GM18526 (cell line): ENCODE measurements around the gene PRDM16.

Source experiments
- POLR2A ChIP-seq: IDR thresholded peaks from 3 replicates; pipeline ENCODE4 v1.6.1; 2011; ENCODE audit not compliant: insufficient read length; ENCODE audit errors: extremely low read depth

Gene PRDM16

DNA sequence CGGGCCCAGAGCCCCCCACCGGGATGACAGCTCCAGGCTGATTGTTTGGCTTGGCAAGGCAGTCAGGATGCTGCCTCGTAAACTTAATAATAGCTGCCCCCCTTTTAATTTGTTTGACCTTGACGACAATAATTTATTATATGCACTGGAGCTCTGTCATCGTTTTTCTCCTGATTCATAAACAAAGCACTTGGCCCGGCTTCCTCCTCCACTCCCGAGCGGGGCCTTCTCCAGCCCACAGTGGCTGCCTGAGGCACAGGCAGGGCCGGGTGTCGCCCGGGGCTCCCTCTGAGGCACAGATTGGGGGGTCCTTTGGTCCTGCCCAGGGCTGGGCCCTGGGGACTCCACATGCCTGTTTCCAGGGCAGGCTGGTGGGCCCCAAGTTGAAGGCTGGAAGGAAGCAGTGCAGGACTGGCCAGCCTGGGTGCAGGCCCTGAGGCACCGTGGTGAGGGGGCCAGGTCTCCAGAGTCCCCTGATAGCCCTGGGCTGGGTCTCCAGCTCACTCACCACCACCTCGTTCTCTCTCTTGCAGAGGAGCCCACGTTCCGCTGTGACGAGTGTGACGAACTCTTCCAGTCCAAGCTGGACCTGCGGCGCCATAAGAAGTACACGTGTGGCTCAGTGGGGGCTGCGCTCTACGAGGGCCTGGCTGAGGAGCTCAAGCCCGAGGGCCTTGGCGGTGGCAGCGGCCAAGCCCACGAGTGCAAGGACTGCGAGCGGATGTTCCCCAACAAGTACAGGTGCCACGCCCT lies 333.4 kb downstream of the PRDM16 start:
- TF ChIP-seq POLR2A, result no peak

DNA sequence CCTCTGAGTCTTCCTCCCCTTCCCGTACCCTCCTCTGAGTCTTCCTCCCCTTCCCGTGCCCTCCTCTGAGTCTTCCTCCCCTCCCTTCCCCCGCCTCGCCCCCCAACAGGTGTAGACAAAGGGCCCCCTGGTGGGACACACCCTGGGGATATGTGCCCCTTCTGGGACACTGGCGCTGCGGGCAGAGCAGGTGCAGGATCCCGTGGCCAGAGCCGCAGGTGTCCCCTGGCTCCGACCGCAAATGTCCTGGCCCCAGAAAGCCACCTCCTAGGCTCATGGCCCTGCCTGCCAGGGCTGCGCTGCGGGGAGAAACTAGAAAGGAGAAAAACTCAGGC lies 334.0 kb downstream of the PRDM16 start:
- no peak for TF ChIP-seq POLR2A

DNA sequence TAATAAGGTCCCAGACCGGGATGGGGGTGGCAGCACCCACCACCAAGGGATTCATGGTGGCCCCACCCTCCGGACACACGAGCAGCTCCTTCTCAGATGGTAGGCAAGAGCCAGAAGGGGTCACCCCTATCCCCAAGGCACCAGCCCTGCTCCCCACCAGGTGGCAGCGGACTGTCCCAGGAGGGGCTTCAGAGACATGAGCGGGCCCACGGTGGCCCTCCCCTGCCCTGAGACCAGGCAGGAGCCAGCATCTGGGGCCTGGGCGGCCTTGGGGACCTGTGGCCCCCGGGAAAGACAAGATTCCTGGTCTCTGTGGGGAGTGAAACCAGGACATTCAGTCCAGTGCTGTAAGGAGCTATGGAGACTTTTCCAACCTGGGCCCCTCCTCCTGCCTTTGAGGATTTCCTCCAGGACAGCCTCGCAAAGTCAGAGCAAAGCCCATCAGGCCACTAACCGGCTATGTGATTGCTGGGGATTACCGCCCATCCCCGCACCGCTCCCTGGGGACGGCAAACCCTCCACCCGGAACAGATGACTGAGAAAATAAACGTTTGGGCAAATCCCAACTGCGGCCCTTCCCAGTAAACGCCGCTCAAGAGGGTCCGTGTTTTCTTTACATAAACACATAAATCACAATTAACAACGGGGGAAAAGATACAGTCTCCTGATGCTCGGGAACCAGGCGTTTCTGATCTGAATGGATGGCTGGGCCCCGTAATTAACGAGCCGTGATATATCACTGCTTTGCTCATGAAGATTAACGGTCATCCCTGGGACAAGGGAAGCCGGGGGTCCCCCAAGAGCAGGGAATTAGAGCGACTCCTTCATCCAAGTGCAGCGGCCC lies 334.6 kb downstream of the PRDM16 start:
- no peak for TF ChIP-seq POLR2A

DNA sequence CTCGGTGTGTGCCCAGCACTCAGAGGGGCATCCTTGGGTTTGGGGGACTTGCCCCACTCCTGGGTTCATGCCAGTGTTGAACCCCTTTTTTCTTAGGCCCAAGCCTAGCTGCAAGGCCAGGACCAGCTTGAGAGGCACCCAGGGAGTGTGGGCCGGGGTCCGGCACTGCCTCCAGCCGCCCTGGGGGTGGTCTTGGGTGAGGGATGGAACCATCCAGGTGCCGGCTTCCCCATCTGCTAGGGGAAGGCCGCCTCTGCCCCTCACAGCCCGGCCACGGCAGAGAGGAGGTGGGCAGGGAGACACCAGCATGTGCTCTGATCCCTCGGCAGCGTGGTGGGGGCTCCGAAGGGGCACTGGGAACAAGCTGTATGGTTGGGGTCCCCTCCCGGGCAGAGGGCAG lies 335.3 kb downstream of the PRDM16 start:
- no peak for TF ChIP-seq POLR2A

DNA sequence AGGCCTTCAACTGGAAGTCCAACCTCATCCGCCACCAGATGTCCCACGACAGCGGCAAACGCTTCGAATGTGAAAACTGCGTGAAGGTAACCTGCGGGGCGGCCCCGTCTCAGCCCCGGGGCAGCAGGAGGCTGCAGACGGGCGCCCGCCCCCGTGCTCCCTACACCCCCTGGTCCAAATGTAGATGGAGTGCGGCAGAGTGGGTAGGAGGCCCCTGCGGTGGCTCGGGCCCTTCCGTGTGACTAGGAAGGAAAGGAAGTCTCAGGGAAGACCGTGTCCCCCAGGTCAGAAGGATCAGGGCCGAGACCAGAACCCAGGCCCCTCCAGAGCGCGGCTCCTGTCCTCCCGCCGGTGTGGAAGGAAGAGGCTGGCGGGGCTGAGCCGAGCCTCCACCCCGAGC lies 335.8 kb downstream of the PRDM16 start:
- no peak for TF ChIP-seq POLR2A

DNA sequence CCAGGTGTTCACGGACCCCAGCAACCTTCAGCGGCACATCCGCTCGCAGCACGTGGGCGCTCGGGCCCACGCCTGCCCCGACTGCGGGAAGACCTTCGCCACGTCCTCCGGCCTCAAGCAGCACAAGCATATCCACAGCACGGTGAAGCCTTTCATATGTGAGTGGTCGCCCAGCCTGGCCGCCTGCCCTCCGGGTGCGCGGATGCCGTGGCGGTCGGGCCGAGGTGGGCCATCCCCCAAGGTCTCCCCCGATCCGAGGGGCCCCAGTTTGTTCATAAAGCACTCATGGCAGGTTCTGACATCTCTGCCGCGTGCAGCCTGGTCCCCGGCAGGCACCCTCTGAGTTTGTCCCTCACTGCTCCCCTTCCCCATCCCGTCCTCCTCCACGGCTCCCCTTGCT lies 336.5 kb downstream of the PRDM16 start:
- no peak for TF ChIP-seq POLR2A

DNA sequence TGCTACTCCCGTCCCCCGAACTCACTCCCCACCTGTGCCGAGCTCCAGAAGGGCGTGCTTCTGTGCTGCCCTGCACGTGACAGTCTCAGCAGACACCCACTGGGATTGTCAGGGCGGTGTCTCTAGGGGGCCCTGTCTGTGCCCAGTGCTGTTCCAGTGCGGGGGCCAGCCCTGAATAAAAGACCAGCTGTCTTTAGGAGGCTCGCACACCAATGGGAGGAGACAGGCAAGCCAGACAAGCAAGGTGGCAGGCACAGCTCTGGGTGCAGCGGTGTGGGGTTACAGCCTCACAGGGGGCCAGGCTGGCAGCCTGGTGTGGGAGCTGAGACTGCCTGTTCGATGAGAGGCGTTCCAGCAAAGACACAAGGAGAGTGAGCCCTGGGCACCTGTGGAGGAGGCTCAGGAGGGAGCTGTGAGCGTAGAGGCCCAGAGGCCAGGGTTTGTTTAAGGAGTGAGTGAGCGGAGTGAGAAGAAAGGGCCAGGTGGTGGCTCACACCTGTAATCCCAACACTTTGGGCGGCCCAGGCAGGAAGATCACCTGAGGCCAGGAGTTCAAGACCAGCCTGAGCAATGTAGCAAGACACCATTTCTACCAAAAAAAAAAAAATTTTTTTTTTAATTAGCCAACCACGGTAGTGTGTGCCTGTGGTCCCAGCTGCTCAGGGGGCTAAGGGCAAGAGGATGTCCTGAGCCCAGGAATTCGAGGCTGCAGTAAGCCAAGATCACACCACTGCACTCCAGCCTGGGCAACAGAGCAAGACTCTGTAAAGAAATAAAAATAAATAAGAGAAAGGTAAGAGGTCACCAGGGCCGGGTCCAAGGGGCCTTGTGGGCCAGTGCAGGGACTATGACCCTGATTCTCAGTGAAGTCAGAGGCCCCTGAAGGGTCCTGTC lies 337.2 kb downstream of the PRDM16 start:
- no peak for TF ChIP-seq POLR2A

DNA sequence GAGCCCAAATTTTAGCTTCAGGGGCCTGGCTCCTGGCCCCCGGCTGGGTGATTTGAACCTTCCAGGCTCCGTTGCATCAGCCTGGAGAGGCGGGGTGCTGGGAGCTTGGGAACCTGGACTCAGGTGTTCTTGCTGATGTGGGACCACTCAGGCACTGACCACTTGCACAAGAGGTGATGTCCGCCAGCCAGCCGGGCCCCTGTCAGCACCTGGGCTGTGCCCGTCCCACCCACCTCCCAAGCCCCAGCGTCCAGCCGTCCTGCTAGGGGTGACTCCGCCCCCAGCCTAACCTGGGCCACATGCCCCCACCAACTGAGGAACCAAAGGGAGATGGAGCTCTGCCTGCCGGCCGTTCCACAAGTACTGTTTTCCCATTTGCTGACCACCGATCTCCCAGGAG lies 338.0 kb downstream of the PRDM16 start:
- no peak for TF ChIP-seq POLR2A

DNA sequence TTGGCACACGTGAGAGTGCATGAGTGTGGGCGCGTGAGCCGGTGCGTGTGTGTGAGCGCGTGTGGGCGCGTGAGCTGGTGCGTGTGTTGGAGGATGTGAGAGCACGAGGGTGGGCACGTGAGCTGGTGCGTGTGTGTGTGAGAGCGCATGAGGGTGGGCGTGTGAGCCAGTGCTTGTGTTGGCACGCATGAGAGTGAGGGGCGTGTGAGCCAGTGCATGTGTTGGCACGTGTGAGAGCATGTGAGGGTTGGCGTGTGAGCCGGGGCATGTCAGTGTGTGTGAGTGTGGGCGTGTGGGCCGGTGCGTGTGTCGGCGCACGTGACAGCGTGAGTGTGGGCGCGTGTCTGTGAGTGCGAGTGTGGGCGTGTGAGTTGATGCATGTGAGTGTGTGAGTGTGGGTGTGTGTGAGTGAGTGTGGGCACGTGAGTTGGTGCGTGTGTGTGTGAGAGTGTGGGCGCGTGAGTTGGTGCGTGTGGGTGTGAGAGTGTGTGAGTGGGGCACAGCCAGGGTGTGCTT lies 339.8 kb downstream of the PRDM16 start:
- TF ChIP-seq POLR2A, result no peak

DNA sequence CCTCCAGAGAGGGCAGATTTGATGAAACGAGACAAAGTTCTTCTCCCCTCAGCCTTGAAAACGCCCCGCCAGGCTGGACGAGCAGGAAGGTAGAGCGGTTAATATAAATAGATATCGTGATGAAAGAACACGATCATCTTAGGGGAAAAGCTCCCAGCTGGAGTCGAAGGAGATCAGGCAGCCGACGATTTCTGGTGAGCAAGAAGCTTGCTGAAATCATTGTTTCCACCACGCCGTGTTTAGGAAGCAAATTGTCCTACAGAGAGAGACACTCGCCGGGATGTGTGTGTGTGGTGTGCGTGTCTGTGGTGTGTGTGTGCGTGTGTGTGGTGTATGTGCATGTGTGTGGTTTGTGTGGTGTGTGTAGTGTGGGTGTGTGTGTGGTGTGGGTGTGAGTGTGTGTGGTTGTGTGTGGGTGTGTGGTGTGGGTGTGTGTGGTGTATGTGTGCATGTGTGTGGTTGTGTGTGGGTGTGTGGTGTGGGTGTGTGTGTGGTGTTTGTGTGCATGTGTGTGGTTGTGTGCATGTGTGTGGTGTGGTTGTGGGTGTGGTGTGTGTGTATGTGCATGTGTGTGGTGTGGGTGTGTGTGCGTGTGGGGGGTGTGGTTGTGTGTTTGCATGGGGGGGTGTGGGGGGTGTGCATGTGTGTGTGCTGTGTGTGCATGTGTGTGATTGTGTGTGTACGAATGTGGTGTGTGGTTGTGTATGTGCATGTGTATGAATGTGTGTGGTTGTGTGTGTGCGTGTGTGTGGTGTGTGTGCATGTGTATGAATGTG lies 340.6 kb downstream of the PRDM16 start:
- no peak for TF ChIP-seq POLR2A

DNA sequence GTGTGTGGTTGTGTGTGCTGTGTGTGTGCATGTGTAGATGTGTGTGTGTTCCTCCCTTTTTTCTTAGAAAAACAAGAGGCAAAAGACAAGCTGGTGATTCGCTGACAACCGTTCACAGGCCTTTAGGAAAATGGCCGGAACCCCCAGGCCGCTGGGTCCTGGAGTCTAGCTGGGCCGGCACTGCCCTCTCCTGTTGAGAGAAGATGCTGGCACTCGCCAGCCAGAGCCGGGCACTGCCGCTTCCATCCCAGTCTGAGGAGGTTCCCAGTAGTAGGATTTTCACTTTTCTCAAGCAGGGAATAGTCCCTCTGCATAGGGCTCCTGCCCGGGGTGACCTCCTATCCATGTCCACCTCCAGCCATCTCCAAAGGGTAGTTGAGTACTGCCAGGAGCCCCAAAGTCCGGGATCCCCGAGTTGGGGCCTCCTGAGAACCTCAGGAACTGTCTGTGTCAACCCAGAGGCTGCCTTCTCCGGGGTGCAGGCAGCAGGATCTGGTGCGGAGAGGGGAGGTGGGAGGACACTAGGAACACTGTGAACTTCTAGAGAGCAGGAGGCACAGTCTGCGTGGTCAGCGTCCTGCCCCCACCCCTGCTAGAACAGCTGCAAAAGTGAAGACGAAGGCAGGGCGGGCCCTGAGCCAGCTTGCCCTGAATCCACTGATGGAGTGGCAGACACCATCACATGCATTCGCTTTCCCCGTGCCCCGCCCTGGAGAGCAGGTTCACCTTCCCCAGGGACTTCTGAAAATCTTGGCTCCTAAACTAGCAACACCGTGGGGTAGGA lies 341.3 kb downstream of the PRDM16 start:
- no peak for TF ChIP-seq POLR2A

DNA sequence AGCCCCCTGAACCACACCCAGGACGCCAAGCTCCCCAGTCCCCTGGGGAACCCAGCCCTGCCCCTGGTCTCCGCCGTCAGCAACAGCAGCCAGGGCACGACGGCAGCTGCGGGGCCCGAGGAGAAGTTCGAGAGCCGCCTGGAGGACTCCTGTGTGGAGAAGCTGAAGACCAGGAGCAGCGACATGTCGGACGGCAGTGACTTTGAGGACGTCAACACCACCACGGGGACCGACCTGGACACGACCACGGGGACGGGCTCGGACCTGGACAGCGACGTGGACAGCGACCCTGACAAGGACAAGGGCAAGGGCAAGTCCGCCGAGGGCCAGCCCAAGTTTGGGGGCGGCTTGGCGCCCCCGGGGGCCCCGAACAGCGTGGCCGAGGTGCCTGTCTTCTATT lies 342.8 kb downstream of the PRDM16 start:
- TF ChIP-seq POLR2A, result no peak

DNA sequence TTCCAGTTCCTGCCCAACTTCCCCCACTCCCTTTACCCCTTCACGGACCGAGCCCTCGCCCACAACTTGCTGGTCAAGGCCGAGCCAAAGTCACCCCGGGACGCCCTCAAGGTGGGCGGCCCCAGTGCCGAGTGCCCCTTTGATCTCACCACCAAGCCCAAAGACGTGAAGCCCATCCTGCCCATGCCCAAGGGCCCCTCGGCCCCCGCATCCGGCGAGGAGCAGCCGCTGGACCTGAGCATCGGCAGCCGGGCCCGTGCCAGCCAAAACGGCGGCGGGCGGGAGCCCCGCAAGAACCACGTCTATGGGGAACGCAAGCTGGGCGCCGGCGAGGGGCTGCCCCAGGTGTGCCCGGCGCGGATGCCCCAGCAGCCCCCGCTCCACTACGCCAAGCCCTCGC lies 343.4 kb downstream of the PRDM16 start:
- TF ChIP-seq POLR2A, result no peak
